Breast epithelium (tissue), 4 donors: ENCODE measurements around the gene ADARB1. TPM values are rescaled to one million over a fixed set of nuclear protein-coding genes. Genes with fewer than 3 reads are reported as not detected.
A peak's percentile ranks its signal among the peaks of the same experiment; 100 is the strongest.
"Not testable (repeated sequence)": the region's sequence is repeated elsewhere in the genome, so short reads cannot be mapped to it uniquely, and the experiment has no call there.

Source experiments
- DNase-seq, 2 donors: peaks; one replicate each; pipeline ENCODE4 v3.0.0-alpha.2; 2019; ENCODE audit warnings: low spot score in 2 of 2
- H3K27ac ChIP-seq, 2 donors: fragments of 200-600 bp; sonication (generic) in 1 of 2; one replicate each; pipeline ENCODE4 v1.5.1; 2016 to 2019; ENCODE audit warnings: mild to moderate bottlenecking in 1 of 2
- H3K27me3 ChIP-seq, 2 donors: fragments of 200-600 bp; sonication (generic) in 1 of 2; one replicate each; pipeline versions ENCODE4 v1.5.1 to v1.6.0; 2017 to 2019; ENCODE audit warnings: control low read depth in 1 of 2, mild to moderate bottlenecking in 1 of 2
- H3K36me3 ChIP-seq: fragments of 200-600 bp; one replicate; pipeline ENCODE4 v1.5.1; 2019
- H3K4me1 ChIP-seq, 2 donors: fragments of 200-600 bp; sonication (generic); one replicate each; pipeline ENCODE4 v1.5.1; 2016 to 2019; ENCODE audit warnings: control low read depth in 1 of 2
- H3K4me3 ChIP-seq, 3 donors: fragments of 200-600 bp; sonication (generic); 1 replicate in 2 of 3; 2 replicates in 1 of 3; pipeline ENCODE4 v1.5.1; 2016 to 2019; ENCODE audit warnings: mild to moderate bottlenecking in 3 of 3, moderate library complexity in 2 of 3
- H3K9me3 ChIP-seq, 2 donors: fragments of 200-600 bp; sonication (generic) in 1 of 2; one replicate each; pipeline ENCODE4 v1.5.1; 2016 to 2019; ENCODE audit warnings: control low read depth in 1 of 2
- CTCF ChIP-seq, 3 donors: fragments of 450-650 bp; IDR thresholded peaks; one replicate each; pipeline ENCODE4 v1.5.1; 2016 to 2017; ENCODE audit warnings: antibody characterized with exemption in 3 of 3, mild to moderate bottlenecking in 3 of 3, moderate library complexity in 3 of 3
- POLR2A ChIP-seq: fragments of 450-650 bp; IDR thresholded peaks from one replicate; pipeline ENCODE4 v1.6.1; 2016; ENCODE audit warnings: antibody characterized with exemption, mild to moderate bottlenecking, moderate library complexity
- POLR2AphosphoS5 ChIP-seq, 3 donors: sonication (generic); formaldehyde crosslinking; IDR thresholded peaks; one replicate each; pipeline ENCODE4 v1.6.1; 2017; ENCODE audit warnings: antibody characterized with exemption in 3 of 3
- intact Hi-C: fragments of 100-400 bp; cut with DNase I; formaldehyde crosslinking; loops from one replicate; pipeline ENCODE4 v1.15.1; 2023; ENCODE audit warnings: low total_unique reads
- total RNA-seq, 3 donors: library from RNA; depleted of rRNA; stranded (reverse); fragments of >200 nt; gene quantifications; one replicate each; pipeline ENCODE4 v1.1.0, GENCODE V29; 2016

ADARB1 gene
- total RNA-seq, 3 donors from 2014 or later = 19.9 to 21.3 (median 20.0) TPM

DNA sequence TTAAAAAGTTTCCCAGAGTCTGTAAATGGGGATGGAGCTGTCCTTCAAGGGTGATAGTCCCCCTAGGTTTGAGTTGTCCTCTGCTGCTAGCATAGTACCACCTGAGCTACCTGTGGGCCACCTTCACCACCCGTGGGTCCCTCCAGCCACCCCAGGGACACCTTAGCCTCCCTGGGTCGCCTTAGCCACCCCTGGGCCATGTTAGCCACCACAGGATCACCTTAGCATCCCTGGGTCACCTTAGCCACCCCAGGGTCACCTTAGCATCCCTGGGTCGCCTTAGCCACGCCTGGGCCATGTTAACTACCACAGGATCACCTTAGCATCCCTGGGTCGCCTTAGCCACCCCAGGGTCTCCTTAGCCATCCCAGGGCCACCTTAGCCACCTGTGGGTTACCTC is 67.1 kb downstream of the ADARB1 start:
- DNase-seq = no peak

GRCh38 chr21:45142469-45143308 is 68.3 kb downstream of the ADARB1 start:
- no peak for DNase-seq
- intact Hi-C loops = no loop called here
- Histone ChIP-seq H3K4me3 (no peak overlapping the region), H3K4me1 (no peaks in the 10 kb centered on the region), H3K9me3 (no peaks in the 10 kb centered on the region), H3K27me3 (no peaks in the 10 kb centered on the region), H3K27ac (no peak overlapping the region), H3K36me3 (no peaks in the 10 kb centered on the region)
- TF ChIP-seq CTCF (IDR thresholded peaks at IDR 0.05) = no peak
- TF ChIP-seq POLR2A = no peak
- TF ChIP-seq POLR2AphosphoS5 (IDR thresholded peaks at IDR 0.05) = no peak

More for the DNA sequence above, 67.1 kb downstream of the ADARB1 start:
- Histone ChIP-seq H3K27ac (no peak overlapping the region), H3K9me3 (no peaks in the 10 kb centered on the region), H3K4me3 (no peak overlapping the region), H3K36me3 (no peaks in the 10 kb centered on the region), H3K27me3 (no peaks in the 10 kb centered on the region), H3K4me1 (no peaks in the 10 kb centered on the region)
- intact Hi-C loops = no loop called here
- TF ChIP-seq POLR2A (no peak), CTCF (IDR thresholded peaks at IDR 0.05) (no peak), POLR2AphosphoS5 (IDR thresholded peaks at IDR 0.05) (no peak)

GRCh38 chr21:45143855-45144254 is 69.5 kb downstream of the ADARB1 start:
- Histone ChIP-seq H3K27me3 (no peaks in the 10 kb centered on the region), H3K27ac (no peak overlapping the region), H3K9me3 (no peaks in the 10 kb centered on the region), H3K36me3 (no peaks in the 10 kb centered on the region), H3K4me1 (no peaks in the 10 kb centered on the region), H3K4me3 (no peak overlapping the region)
- no peak for TF ChIP-seq CTCF (IDR thresholded peaks at IDR 0.05)
- TF ChIP-seq POLR2AphosphoS5 (IDR thresholded peaks at IDR 0.05) = no peak
- no peak for TF ChIP-seq POLR2A
- no peak for DNase-seq
- intact Hi-C loops = no loop called here

DNA sequence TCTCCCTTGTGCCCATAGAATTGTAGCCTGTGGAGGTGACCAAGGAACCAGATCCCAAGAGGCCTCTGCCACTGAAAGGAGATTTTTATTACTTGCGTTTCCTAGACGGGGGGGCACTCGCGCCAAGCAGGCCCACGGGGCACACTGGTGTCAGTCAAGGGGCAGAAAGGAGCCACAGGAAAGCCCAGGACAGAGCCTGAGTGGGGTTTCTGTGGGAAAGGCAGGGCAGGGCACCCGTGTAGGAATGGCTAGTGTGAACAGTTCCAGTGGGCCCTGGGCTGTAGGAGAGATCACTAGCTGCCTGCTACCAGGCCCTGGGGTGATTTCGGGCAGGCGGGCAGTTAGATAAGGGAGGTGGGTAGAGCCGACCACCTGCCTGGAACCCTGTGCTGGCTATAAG is 70.8 kb downstream of the ADARB1 start:
- no peaks in the 10 kb centered on the region for H3K27me3 ChIP-seq
- no peaks in the 10 kb centered on the region for H3K36me3 ChIP-seq
- no peak overlapping the region for H3K27ac ChIP-seq
- no peaks in the 10 kb centered on the region for H3K9me3 ChIP-seq
- H3K4me1 ChIP-seq = no peaks in the 10 kb centered on the region
- TF ChIP-seq CTCF (IDR thresholded peaks at IDR 0.05) (no peak), POLR2AphosphoS5 (IDR thresholded peaks at IDR 0.05) (no peak), POLR2A (no peak)
- peak in 1 of 2 donors; percentile 7 for DNase-seq
- no peak overlapping the region for H3K4me3 ChIP-seq
- intact Hi-C loops = no loop called here

- H3K27ac ChIP-seq, intact Hi-C loops, H3K27me3 ChIP-seq, H3K36me3 ChIP-seq, H3K9me3 ChIP-seq, H3K4me3 ChIP-seq, H3K4me1 ChIP-seq: not testable (repeated sequence)
- peak in 1 of 2 donors; percentile 4 for DNase-seq
Measured at GRCh38 chr21:45145846-45146245, 71.5 kb downstream of the ADARB1 start.
